ENCODE data around the gene RPLP1.

The RPLP1 gene

DNA sequence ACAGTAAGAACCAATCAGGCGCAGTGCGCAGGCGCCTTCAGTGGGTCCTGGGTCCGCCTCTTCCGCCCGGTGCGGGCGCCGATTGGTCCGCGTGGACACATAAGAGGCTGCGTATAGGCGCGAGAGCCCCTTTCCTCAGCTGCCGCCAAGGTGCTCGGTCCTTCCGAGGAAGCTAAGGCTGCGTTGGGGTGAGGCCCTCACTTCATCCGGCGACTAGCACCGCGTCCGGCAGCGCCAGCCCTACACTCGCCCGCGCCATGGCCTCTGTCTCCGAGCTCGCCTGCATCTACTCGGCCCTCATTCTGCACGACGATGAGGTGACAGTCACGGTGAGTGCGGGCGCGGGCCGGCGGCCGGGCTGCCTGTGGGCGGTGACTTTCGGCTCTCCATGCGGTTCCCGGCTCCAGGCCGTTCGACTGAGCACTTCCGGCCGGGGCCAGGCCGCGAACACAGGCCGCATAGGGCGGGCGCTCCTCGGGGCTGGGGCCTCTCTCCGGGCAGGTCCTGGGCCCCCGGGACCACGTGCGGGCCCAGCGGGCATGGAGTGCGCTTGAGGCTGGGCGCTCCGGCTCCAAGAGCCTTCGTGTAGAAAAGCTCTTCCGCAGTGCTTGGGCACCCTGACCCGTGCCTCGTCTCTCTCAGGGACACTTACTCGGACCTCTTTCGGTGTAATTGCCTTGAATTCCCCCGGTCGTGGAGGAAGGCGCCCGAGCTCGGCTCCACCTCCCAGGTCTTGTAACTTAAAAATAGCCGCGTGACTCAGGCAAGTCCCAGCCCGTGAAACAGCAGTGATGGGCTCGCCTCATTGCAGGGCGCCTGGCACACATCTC, at the start of gene RPLP1 (continued):
- TF ChIP-seq BCL11A (tag by site-specific recombination; IDR thresholded peaks at IDR 0.05; ENCODE audit: low read depth) = no peak
- TF ChIP-seq SP3 (tag by site-specific recombination; IDR thresholded peaks at IDR 0.05) = peak; percentile 79
- no peak for TF ChIP-seq ZNF571 (tag by site-specific recombination; IDR thresholded peaks at IDR 0.05)
- peak; percentile 81 for TF ChIP-seq ZNF610 (tag by site-specific recombination; IDR thresholded peaks at IDR 0.05; ENCODE audit: borderline replicate concordance)
- no peak for TF ChIP-seq ZFP3 (tag by site-specific recombination; IDR thresholded peaks at IDR 0.05; ENCODE audit: low read depth)
- TF ChIP-seq SCRT2 (tag by site-specific recombination; IDR thresholded peaks at IDR 0.05) = peak; percentile 9; the same call in 1 of the 2 replicates
- peak; percentile 94 for TF ChIP-seq ZNF324 (tag by site-specific recombination; IDR thresholded peaks at IDR 0.05)
- no peak for TF ChIP-seq GLI2 (tag by site-specific recombination; IDR thresholded peaks at IDR 0.05; ENCODE audit: borderline replicate concordance, low read depth)
- TF ChIP-seq ZNF239 (tag by site-specific recombination; IDR thresholded peaks at IDR 0.05) = peak; percentile 84; the same call in 1 of the 2 replicates
- peak; percentile 26; the same call in 1 of the 2 replicates for TF ChIP-seq ZNF747 (tag by site-specific recombination; IDR thresholded peaks at IDR 0.05)
- TF ChIP-seq, protein P1, sequence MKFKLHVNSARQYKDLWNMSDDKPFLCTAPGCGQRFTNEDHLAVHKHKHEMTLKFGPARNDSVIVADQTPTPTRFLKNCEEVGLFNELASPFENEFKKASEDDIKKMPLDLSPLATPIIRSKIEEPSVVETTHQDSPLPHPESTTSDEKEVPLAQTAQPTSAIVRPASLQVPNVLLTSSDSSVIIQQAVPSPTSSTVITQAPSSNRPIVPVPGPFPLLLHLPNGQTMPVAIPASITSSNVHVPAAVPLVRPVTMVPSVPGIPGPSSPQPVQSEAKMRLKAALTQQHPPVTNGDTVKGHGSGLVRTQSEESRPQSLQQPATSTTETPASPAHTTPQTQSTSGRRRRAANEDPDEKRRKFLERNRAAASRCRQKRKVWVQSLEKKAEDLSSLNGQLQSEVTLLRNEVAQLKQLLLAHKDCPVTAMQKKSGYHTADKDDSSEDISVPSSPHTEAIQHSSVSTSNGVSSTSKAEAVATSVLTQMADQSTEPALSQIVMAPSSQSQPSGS (tag by site-specific recombination; IDR thresholded peaks at IDR 0.05; ENCODE audit: low read depth) = no peak
- peak; percentile 93 for TF ChIP-seq ZNF624 (tag by site-specific recombination; IDR thresholded peaks at IDR 0.05)
- peak; percentile 45; the same call in 1 of the 2 replicates for TF ChIP-seq KLF10 (tag by site-specific recombination; IDR thresholded peaks at IDR 0.05)
- no peak for TF ChIP-seq ZNF621 (tag by site-specific recombination; IDR thresholded peaks at IDR 0.05)
- no peak for TF ChIP-seq ZNF184 (tag by site-specific recombination; IDR thresholded peaks at IDR 0.05)
- peak; percentile 94 for TF ChIP-seq KLF16 (tag by site-specific recombination; IDR thresholded peaks at IDR 0.05)
- TF ChIP-seq, protein P2, sequence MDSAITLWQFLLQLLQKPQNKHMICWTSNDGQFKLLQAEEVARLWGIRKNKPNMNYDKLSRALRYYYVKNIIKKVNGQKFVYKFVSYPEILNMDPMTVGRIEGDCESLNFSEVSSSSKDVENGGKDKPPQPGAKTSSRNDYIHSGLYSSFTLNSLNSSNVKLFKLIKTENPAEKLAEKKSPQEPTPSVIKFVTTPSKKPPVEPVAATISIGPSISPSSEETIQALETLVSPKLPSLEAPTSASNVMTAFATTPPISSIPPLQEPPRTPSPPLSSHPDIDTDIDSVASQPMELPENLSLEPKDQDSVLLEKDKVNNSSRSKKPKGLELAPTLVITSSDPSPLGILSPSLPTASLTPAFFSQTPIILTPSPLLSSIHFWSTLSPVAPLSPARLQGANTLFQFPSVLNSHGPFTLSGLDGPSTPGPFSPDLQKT (IDR thresholded peaks at IDR 0.05; ENCODE audit: borderline replicate concordance, low read depth, low read length) = peak; percentile 56; the same call in 1 of the 2 replicates
- peak; percentile 72 for TF ChIP-seq ZBTB8A (tag by site-specific recombination; IDR thresholded peaks at IDR 0.05)
- TF ChIP-seq, protein P3, sequence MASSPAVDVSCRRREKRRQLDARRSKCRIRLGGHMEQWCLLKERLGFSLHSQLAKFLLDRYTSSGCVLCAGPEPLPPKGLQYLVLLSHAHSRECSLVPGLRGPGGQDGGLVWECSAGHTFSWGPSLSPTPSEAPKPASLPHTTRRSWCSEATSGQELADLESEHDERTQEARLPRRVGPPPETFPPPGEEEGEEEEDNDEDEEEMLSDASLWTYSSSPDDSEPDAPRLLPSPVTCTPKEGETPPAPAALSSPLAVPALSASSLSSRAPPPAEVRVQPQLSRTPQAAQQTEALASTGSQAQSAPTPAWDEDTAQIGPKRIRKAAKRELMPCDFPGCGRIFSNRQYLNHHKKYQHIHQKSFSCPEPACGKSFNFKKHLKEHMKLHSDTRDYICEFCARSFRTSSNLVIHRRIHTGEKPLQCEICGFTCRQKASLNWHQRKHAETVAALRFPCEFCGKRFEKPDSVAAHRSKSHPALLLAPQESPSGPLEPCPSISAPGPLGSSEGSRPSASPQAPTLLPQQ (tag by site-specific recombination; IDR thresholded peaks at IDR 0.05) = peak; percentile 92
- TF ChIP-seq, protein P4, sequence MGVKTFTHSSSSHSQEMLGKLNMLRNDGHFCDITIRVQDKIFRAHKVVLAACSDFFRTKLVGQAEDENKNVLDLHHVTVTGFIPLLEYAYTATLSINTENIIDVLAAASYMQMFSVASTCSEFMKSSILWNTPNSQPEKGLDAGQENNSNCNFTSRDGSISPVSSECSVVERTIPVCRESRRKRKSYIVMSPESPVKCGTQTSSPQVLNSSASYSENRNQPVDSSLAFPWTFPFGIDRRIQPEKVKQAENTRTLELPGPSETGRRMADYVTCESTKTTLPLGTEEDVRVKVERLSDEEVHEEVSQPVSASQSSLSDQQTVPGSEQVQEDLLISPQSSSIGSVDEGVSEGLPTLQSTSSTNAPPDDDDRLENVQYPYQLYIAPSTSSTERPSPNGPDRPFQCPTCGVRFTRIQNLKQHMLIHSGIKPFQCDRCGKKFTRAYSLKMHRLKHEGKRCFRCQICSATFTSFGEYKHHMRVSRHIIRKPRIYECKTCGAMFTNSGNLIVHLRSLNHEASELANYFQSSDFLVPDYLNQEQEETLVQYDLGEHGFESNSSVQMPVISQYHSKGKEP (tag by site-specific recombination; IDR thresholded peaks at IDR 0.05) = no peak
- TF ChIP-seq ZNF837 (tag by site-specific recombination; IDR thresholded peaks at IDR 0.05) = peak; percentile 93; the same call in 1 of the 2 replicates
- no peak for TF ChIP-seq ZNF266 (tag by site-specific recombination; IDR thresholded peaks at IDR 0.05; ENCODE audit: low read depth)
- TF ChIP-seq GFI1B (tag by site-specific recombination; IDR thresholded peaks at IDR 0.05) = no peak; the same call in 1 of the 2 replicates
- no peak for TF ChIP-seq ZNF791 (tag by site-specific recombination; IDR thresholded peaks at IDR 0.05)
- no peak for TF ChIP-seq ZNF404 (tag by site-specific recombination; IDR thresholded peaks at IDR 0.05)
- no peak for TF ChIP-seq ZNF140 (tag by site-specific recombination; IDR thresholded peaks at IDR 0.05)
- TF ChIP-seq ZNF366 (tag by site-specific recombination; conservative IDR thresholded peaks at IDR 0.05) = no peak
- TF ChIP-seq, protein P5, sequence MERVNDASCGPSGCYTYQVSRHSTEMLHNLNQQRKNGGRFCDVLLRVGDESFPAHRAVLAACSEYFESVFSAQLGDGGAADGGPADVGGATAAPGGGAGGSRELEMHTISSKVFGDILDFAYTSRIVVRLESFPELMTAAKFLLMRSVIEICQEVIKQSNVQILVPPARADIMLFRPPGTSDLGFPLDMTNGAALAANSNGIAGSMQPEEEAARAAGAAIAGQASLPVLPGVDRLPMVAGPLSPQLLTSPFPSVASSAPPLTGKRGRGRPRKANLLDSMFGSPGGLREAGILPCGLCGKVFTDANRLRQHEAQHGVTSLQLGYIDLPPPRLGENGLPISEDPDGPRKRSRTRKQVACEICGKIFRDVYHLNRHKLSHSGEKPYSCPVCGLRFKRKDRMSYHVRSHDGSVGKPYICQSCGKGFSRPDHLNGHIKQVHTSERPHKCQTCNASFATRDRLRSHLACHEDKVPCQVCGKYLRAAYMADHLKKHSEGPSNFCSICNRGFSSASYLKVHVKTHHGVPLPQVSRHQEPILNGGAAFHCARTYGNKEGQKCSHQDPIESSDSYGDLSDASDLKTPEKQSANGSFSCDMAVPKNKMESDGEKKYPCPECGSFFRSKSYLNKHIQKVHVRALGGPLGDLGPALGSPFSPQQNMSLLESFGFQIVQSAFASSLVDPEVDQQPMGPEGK (tag by site-specific recombination; IDR thresholded peaks at IDR 0.05) = peak; percentile 52
- TF ChIP-seq, protein P6, sequence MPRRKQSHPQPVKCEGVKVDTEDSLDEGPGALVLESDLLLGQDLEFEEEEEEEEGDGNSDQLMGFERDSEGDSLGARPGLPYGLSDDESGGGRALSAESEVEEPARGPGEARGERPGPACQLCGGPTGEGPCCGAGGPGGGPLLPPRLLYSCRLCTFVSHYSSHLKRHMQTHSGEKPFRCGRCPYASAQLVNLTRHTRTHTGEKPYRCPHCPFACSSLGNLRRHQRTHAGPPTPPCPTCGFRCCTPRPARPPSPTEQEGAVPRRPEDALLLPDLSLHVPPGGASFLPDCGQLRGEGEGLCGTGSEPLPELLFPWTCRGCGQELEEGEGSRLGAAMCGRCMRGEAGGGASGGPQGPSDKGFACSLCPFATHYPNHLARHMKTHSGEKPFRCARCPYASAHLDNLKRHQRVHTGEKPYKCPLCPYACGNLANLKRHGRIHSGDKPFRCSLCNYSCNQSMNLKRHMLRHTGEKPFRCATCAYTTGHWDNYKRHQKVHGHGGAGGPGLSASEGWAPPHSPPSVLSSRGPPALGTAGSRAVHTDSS (tag by site-specific recombination; IDR thresholded peaks at IDR 0.05) = no peak
- no peak for TF ChIP-seq IKZF3 (tag by site-specific recombination; IDR thresholded peaks at IDR 0.05)
- TF ChIP-seq MZF1 (tag by site-specific recombination; IDR thresholded peaks at IDR 0.05; ENCODE audit: borderline replicate concordance) = no peak
- TF ChIP-seq ZNF157 (tag by site-specific recombination; IDR thresholded peaks at IDR 0.05) = no peak

Data from HEK293 (cell line).